ENCODE data around the gene C11orf24. TPM values are rescaled to one million over a fixed set of nuclear protein-coding genes. Genes with fewer than 3 reads are reported as not detected.
"Not testable (repeated sequence)": the region's sequence is repeated elsewhere in the genome, so short reads cannot be mapped to it uniquely, and the experiment has no call there.

The C11orf24 gene
- total RNA-seq, 3 donors from 2014 or later = 46.8 to 49.2 (median 47.3) TPM

GRCh38 chr11:68293708-68294107 lies 21.9 kb upstream of the C11orf24 start:
- no peaks in the 10 kb centered on the region for H3K36me3 Mint-ChIP-seq (ENCODE audit: insufficient read depth)
- H3K4me3 Mint-ChIP-seq = no peak overlapping the region
- H3K4me1 Mint-ChIP-seq (ENCODE audit: low read depth) = peaks cover 3% of the 10 kb centered on the region
- peaks cover 3% of the 10 kb centered on the region for H3K27me3 Mint-ChIP-seq (ENCODE audit: low read depth)
- H3K9me3 Mint-ChIP-seq = peaks cover 3% of the 10 kb centered on the region
- DNase-seq (no peak), ATAC-seq (no peak)

- DNase-seq (no peak), ATAC-seq (no peak)
- H3K36me3 Mint-ChIP-seq (ENCODE audit: insufficient read depth) = no peaks in the 10 kb centered on the region
- no peak overlapping the region for H3K4me3 Mint-ChIP-seq
- H3K27me3 Mint-ChIP-seq (ENCODE audit: low read depth) = peaks cover 3% of the 10 kb centered on the region
- no peaks in the 10 kb centered on the region for H3K4me1 Mint-ChIP-seq (ENCODE audit: low read depth)
- peaks cover 3% of the 10 kb centered on the region for H3K9me3 Mint-ChIP-seq
These were observed 17.7 kb upstream of the C11orf24 start for GRCh38 chr11:68289456-68289855.

GRCh38 chr11:68287419-68287818 lies 15.6 kb upstream of the C11orf24 start:
- H3K9me3 Mint-ChIP-seq = peaks cover 3% of the 10 kb centered on the region
- H3K4me1 Mint-ChIP-seq (ENCODE audit: low read depth) = peaks cover 9% of the 10 kb centered on the region
- ATAC-seq (no peak), DNase-seq (no peak)
- peaks cover 7% of the 10 kb centered on the region for H3K27me3 Mint-ChIP-seq (ENCODE audit: low read depth)
- no peak overlapping the region for H3K4me3 Mint-ChIP-seq
- H3K36me3 Mint-ChIP-seq (ENCODE audit: insufficient read depth) = no peaks in the 10 kb centered on the region

GRCh38 chr11:68284588-68284987 lies 12.8 kb upstream of the C11orf24 start:
- H3K36me3 Mint-ChIP-seq (ENCODE audit: insufficient read depth); H3K4me3 Mint-ChIP-seq; ATAC-seq; H3K27me3 Mint-ChIP-seq (ENCODE audit: low read depth); DNase-seq; H3K9me3 Mint-ChIP-seq: not testable (repeated sequence)
- peaks cover 21% of the 10 kb centered on the region for H3K4me1 Mint-ChIP-seq (ENCODE audit: low read depth)

- ATAC-seq (no peak), DNase-seq (no peak)
- Mint-ChIP-seq H3K9me3 (no peaks in the 10 kb centered on the region), H3K27me3 (ENCODE audit: low read depth) (peaks cover 7% of the 10 kb centered on the region), H3K4me1 (ENCODE audit: low read depth) (peaks cover 22% of the 10 kb centered on the region), H3K36me3 (ENCODE audit: insufficient read depth) (no peaks in the 10 kb centered on the region), H3K4me3 (peak overlapping the region; percentile 27)
These were observed 11.1 kb upstream of the C11orf24 start for GRCh38 chr11:68282861-68283230.

- ATAC-seq (peak; percentile 96), DNase-seq (no peak)
- Mint-ChIP-seq H3K4me3 (peak overlapping the region; percentile 27), H3K4me1 (ENCODE audit: low read depth) (peaks cover 22% of the 10 kb centered on the region), H3K27me3 (ENCODE audit: low read depth) (peaks cover 7% of the 10 kb centered on the region), H3K36me3 (ENCODE audit: insufficient read depth) (no peaks in the 10 kb centered on the region), H3K9me3 (no peaks in the 10 kb centered on the region)
These were observed 10.5 kb upstream of the C11orf24 start for GRCh38 chr11:68282141-68282860.

GRCh38 chr11:68279676-68280075 lies 7.9 kb upstream of the C11orf24 start:
- peaks cover 7% of the 10 kb centered on the region for H3K27me3 Mint-ChIP-seq (ENCODE audit: low read depth)
- no peaks in the 10 kb centered on the region for H3K9me3 Mint-ChIP-seq
- no peaks in the 10 kb centered on the region for H3K36me3 Mint-ChIP-seq (ENCODE audit: insufficient read depth)
- no peak for DNase-seq
- H3K4me3 Mint-ChIP-seq = no peak overlapping the region
- ATAC-seq = no peak
- peaks cover 22% of the 10 kb centered on the region for H3K4me1 Mint-ChIP-seq (ENCODE audit: low read depth)

- ATAC-seq = no peak
- H3K4me3 Mint-ChIP-seq = no peak overlapping the region
- H3K4me1 Mint-ChIP-seq (ENCODE audit: low read depth) = peaks cover 15% of the 10 kb centered on the region
- DNase-seq = no peak
- no peaks in the 10 kb centered on the region for H3K36me3 Mint-ChIP-seq (ENCODE audit: insufficient read depth)
- no peaks in the 10 kb centered on the region for H3K9me3 Mint-ChIP-seq
- H3K27me3 Mint-ChIP-seq (ENCODE audit: low read depth) = peaks cover 2% of the 10 kb centered on the region
These were observed 5.1 kb upstream of the C11orf24 start for GRCh38 chr11:68276861-68277260.

- peaks cover 2% of the 10 kb centered on the region for H3K27me3 Mint-ChIP-seq (ENCODE audit: low read depth)
- no peak overlapping the region for H3K4me3 Mint-ChIP-seq
- no peaks in the 10 kb centered on the region for H3K9me3 Mint-ChIP-seq
- ATAC-seq (no peak), DNase-seq (no peak)
- no peaks in the 10 kb centered on the region for H3K36me3 Mint-ChIP-seq (ENCODE audit: insufficient read depth)
- H3K4me1 Mint-ChIP-seq (ENCODE audit: low read depth) = peaks cover 14% of the 10 kb centered on the region
These were observed 4.1 kb upstream of the C11orf24 start for GRCh38 chr11:68275721-68276507.

GRCh38 chr11:68274306-68274705 lies 2.5 kb upstream of the C11orf24 start:
- H3K4me1 Mint-ChIP-seq (ENCODE audit: low read depth) = peaks cover 22% of the 10 kb centered on the region
- no peak overlapping the region for H3K4me3 Mint-ChIP-seq
- H3K27me3 Mint-ChIP-seq (ENCODE audit: low read depth) = no peaks in the 10 kb centered on the region
- DNase-seq (no peak), ATAC-seq (no peak)
- H3K9me3 Mint-ChIP-seq = no peaks in the 10 kb centered on the region
- H3K36me3 Mint-ChIP-seq (ENCODE audit: insufficient read depth) = no peaks in the 10 kb centered on the region

GRCh38 chr11:68273026-68273738 lies 1.4 kb upstream of the C11orf24 start:
- no peaks in the 10 kb centered on the region for H3K27me3 Mint-ChIP-seq (ENCODE audit: low read depth)
- peak overlapping the region; percentile 96 for H3K4me3 Mint-ChIP-seq
- no peaks in the 10 kb centered on the region for H3K9me3 Mint-ChIP-seq
- no peaks in the 10 kb centered on the region for H3K36me3 Mint-ChIP-seq (ENCODE audit: insufficient read depth)
- ATAC-seq (no peak), DNase-seq (no peak)
- peaks cover 25% of the 10 kb centered on the region for H3K4me1 Mint-ChIP-seq (ENCODE audit: low read depth)

- Mint-ChIP-seq H3K27me3 (ENCODE audit: low read depth) (no peaks in the 10 kb centered on the region), H3K4me3 (peak overlapping the region; percentile 96), H3K9me3 (no peaks in the 10 kb centered on the region), H3K4me1 (ENCODE audit: low read depth) (peaks cover 25% of the 10 kb centered on the region), H3K36me3 (ENCODE audit: insufficient read depth) (peaks cover 3% of the 10 kb centered on the region)
- DNase-seq (peak; percentile 50), ATAC-seq (peak; percentile 51)
These were observed 571 bp downstream of the C11orf24 start for GRCh38 chr11:68271023-68271780.

- DNase-seq (no peak), ATAC-seq (no peak)
- H3K27me3 Mint-ChIP-seq (ENCODE audit: low read depth) = no peaks in the 10 kb centered on the region
- peak overlapping the region; percentile 96 for H3K4me3 Mint-ChIP-seq
- peaks cover 25% of the 10 kb centered on the region for H3K4me1 Mint-ChIP-seq (ENCODE audit: low read depth)
- peaks cover 3% of the 10 kb centered on the region for H3K36me3 Mint-ChIP-seq (ENCODE audit: insufficient read depth)
- H3K9me3 Mint-ChIP-seq = no peaks in the 10 kb centered on the region
These were observed 1.4 kb downstream of the C11orf24 start for GRCh38 chr11:68270196-68271022.
